ENCODE measurements around the gene F2R. TPM values are rescaled to one million over a fixed set of nuclear protein-coding genes. Genes with fewer than 3 reads are reported as not detected.
"Not testable (repeated sequence)": the region's sequence is repeated elsewhere in the genome, so short reads cannot be mapped to it uniquely, and the experiment has no call there.

Gene F2R
- total RNA-seq, 2 experiments from 2014 or later = 22.2 to 23.7 TPM

DNA sequence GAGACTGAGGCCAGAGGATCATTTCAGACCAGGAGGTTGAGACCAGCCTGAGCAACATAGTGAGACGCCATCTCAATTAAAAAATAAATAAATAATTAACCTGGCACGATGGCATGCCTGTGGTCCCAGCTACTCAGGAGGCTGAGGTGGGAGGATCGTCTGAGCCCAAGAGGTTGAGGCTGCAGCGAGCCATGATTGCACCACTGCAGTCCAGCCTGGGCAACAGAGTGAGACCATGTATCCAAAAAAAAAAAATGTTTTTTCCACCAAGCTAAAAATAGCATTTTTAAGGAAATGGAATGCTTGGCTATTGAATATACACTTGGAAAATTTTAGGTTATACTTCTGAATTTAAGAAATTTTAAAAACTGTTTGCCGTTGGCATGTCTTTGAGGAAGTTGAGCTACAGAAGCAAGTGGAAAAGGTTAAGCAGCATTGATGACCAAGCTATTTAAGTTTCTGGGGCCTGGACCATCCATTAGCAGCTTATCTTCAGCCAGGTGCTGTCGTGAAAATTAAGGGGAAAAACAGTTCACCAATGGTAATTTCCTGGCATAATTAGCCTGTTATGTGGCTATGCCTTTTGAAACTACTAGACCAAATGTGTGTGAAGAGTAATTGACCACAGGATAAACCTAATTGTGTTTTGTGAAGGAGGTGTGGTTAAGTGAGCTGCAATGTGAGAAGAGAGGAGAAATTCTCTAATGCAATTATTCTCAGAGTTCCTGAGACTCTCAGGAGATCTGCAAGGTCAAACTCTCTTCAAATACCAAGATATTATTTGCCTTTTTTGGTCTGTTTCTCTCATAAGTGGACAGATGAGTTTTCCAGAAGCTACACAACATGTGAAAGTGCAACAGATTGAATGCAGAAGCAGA lies 21.0 kb downstream of the F2R start:
- Mint-ChIP-seq H3K9me3 (no peaks in the 10 kb centered on the region), H3K27me3 (peaks cover 5% of the 10 kb centered on the region), H3K4me3 (peak overlapping the region; percentile 39), H3K27ac (peak overlapping the region; percentile 65), H3K4me1 (peaks cover 31% of the 10 kb centered on the region), H3K36me3 (peaks cover 3% of the 10 kb centered on the region)
- POLR2A ChIA-PET = no interaction called here
- ATAC-seq (ENCODE audit: low read depth) (no peak), DNase-seq (no peak)

DNA sequence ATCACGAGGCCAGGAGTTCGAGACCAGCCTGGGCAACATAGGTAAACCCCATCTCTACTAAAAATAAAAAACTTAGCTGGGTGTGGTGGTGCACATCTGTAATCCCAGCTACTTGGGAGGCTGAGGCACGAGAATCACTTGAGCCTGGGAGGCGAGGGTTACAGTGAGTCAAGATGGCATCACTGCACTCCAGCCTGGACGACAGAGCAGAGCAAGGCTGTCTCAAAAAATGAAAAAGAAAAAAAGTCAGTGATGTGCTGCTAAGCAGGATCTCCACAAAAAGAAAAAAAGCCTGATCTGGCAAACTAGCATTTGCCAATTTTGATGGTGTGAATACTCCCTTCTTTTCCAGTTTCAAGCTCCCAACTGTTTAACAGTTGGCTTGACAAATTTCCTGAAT lies 21.9 kb downstream of the F2R start:
- Mint-ChIP-seq H3K27ac (peak overlapping the region; percentile 94), H3K4me3 (peak overlapping the region; percentile 77), H3K4me1 (peaks cover 31% of the 10 kb centered on the region), H3K27me3 (peaks cover 5% of the 10 kb centered on the region), H3K9me3 (no peaks in the 10 kb centered on the region), H3K36me3 (peaks cover 3% of the 10 kb centered on the region)
- POLR2A ChIA-PET = interaction anchor here (1.7 to 2.3 kb wide), 2 partner anchors 21 to 37 kb away, joined by 5 to 9 read pairs; no protein-coding TSS in a partner anchor
- DNase-seq = no peak
- ATAC-seq (ENCODE audit: low read depth) = no peak

DNA sequence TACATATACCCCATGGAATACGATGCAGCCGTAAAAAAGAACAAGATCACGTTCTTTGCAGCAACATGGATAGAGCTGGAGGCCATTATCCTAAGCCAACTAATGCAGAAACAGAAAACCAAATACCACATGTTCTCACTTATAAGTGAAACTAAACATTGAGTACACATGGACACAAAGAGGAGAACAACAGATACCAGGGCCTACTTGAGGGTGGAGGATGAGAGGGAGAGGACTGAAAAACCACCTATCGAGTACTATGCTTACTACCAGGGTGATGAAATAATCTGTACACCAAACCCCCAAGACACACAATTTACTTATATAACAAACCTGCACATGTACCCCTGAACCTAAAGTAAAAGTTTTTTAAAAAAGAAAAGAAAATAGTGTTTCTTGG lies 25.6 kb downstream of the F2R start:
- H3K9me3 Mint-ChIP-seq; H3K27ac Mint-ChIP-seq; DNase-seq; H3K36me3 Mint-ChIP-seq; ATAC-seq (ENCODE audit: low read depth); H3K27me3 Mint-ChIP-seq; POLR2A ChIA-PET: not testable (repeated sequence)
- H3K4me1 Mint-ChIP-seq = peaks cover 26% of the 10 kb centered on the region
- H3K4me3 Mint-ChIP-seq = peak overlapping the region; percentile 18

DNA sequence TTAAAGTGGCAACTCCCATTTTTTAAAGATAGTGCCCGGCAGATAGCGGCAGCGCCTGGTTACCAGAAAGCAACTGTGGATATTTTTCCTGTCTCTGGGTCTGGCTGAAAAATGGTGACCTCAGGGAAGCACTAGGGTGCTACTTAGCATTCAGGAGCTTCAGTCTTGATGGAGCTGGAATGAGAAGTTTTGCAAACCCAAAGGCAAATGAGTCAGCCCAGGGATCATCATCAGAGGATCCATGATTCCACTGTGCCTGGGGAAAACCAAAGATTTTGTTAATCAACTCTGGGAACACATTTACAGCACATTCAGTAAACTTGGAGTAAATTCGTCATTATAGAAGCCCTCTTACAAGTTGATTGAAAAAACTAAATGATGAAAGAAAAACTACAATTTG lies 26.7 kb downstream of the F2R start:
- Mint-ChIP-seq H3K9me3 (no peaks in the 10 kb centered on the region), H3K36me3 (no peaks in the 10 kb centered on the region), H3K4me1 (peaks cover 21% of the 10 kb centered on the region), H3K27me3 (no peaks in the 10 kb centered on the region), H3K4me3 (no peak overlapping the region), H3K27ac (no peak overlapping the region)
- no peak for DNase-seq
- POLR2A ChIA-PET = no interaction called here
- no peak for ATAC-seq (ENCODE audit: low read depth)

DNA sequence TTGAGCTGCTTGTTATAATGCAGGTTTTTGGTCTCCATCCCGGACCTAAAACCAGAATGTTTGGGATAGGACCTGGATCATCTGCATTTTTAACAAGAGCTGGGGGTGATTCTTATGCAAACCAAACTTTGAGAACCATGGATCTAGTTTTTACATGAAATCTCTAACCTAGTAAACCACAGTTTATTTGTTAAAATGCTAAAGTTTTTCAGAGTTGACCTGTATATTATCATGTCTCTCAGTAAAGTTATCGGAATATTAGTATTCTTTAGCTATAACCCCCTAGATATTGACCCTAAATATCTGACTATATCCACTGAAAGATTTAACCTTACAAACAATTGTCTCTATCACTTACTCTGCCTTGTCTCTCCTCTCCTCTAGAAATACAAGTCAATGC lies 28.7 kb downstream of the F2R start:
- ATAC-seq (ENCODE audit: low read depth) (no peak), DNase-seq (no peak)
- POLR2A ChIA-PET = no interaction called here
- no peaks in the 10 kb centered on the region for H3K36me3 Mint-ChIP-seq
- H3K27ac Mint-ChIP-seq = no peak overlapping the region
- H3K4me1 Mint-ChIP-seq = peaks cover 9% of the 10 kb centered on the region
- H3K27me3 Mint-ChIP-seq = peaks cover 7% of the 10 kb centered on the region
- no peaks in the 10 kb centered on the region for H3K9me3 Mint-ChIP-seq
- no peak overlapping the region for H3K4me3 Mint-ChIP-seq

DNA sequence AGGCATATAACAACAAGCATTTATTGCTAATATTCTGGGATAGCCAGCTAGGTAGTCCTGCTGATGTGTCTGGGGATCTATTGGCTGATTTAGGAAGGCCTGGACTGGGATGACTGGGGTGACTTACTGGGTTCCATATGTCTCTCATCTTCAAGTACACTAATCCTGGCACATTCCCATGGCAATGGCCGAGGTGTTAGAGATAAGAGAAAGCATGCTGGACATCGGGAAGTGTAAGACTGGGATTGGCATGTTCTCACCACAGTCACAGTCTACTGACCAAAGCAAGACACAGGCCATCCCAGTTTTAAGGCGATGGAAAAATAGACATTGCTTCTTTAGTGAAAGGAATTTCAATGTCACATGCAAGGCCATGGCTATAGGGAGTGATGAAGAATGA lies 29.7 kb downstream of the F2R start:
- POLR2A ChIA-PET = no interaction called here
- H3K9me3 Mint-ChIP-seq = no peaks in the 10 kb centered on the region
- DNase-seq (no peak), ATAC-seq (ENCODE audit: low read depth) (no peak)
- peaks cover 14% of the 10 kb centered on the region for H3K27me3 Mint-ChIP-seq
- H3K36me3 Mint-ChIP-seq = no peaks in the 10 kb centered on the region
- H3K4me1 Mint-ChIP-seq = peaks cover 9% of the 10 kb centered on the region
- no peak overlapping the region for H3K27ac Mint-ChIP-seq
- H3K4me3 Mint-ChIP-seq = no peak overlapping the region

DNA sequence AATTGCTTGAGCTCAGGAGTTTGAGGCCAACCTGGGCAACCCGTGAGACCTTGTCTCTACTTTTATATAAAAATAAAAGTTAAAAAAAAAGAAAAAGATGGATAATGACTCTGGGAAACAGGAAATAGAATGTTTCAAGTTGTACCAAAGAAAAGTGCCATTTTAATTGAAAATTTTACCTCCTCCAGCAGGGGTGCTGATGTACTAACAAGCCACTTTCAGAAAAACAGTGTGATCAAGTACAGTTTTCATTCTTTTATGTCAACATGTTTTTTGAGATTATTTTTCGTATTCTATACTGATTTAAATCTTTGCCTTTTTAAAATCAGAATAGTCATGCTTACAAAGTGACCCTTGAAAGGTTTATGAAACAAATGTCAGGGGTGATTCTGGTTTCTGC lies 30.8 kb downstream of the F2R start:
- POLR2A ChIA-PET = no interaction called here
- H3K9me3 Mint-ChIP-seq = no peaks in the 10 kb centered on the region
- ATAC-seq (ENCODE audit: low read depth) = no peak
- no peak for DNase-seq
- H3K4me1 Mint-ChIP-seq = peaks cover 1% of the 10 kb centered on the region
- no peak overlapping the region for H3K27ac Mint-ChIP-seq
- H3K4me3 Mint-ChIP-seq = no peak overlapping the region
- peaks cover 15% of the 10 kb centered on the region for H3K27me3 Mint-ChIP-seq
- no peaks in the 10 kb centered on the region for H3K36me3 Mint-ChIP-seq

DNA sequence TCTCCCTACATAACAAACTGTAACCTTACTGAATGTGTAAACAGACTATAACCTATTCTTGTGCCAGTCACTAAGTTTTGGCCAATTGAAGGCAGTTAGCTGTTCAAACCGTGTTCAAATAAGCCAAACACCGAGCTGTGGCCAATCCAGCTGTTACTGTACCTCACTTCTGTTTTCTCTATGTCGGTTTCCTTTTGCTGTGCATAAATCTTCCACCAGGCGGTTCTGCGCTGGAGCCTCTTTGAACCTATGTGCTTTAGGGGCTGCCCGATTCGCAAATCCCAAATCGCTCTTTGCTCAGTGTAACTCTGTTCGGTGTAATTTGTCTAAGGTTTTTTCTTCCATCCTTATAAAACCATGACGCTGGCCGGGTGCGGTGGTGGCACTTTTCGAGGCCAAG lies 31.8 kb downstream of the F2R start:
- POLR2A ChIA-PET = no interaction called here
- DNase-seq (no peak), ATAC-seq (ENCODE audit: low read depth) (no peak)
- H3K36me3 Mint-ChIP-seq = no peaks in the 10 kb centered on the region
- peaks cover 1% of the 10 kb centered on the region for H3K4me1 Mint-ChIP-seq
- no peak overlapping the region for H3K27ac Mint-ChIP-seq
- H3K9me3 Mint-ChIP-seq = no peaks in the 10 kb centered on the region
- no peak overlapping the region for H3K4me3 Mint-ChIP-seq
- peaks cover 18% of the 10 kb centered on the region for H3K27me3 Mint-ChIP-seq

DNA sequence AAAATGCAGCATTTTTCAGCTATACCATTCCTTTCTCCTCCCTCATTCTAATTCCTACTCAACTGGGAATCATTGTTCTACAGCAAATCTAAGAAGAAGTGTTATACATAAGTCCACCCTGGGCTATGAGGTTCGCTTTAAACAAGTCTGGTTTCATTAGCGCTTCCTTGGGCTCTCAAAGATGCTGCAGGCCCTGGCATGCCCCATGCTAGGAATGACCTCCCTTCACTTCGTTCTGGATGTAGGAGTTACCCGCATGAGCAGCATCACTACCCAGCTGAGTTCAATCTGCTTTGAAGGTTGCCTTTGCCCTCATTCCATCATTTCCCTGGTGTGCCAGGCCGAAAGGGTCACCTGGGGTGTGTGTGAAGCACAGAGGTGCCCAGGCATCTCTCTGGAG lies 35.4 kb downstream of the F2R start:
- Mint-ChIP-seq H3K9me3 (no peaks in the 10 kb centered on the region), H3K4me3 (no peak overlapping the region), H3K27ac (no peak overlapping the region), H3K4me1 (peaks cover 1% of the 10 kb centered on the region), H3K36me3 (no peaks in the 10 kb centered on the region), H3K27me3 (peaks cover 25% of the 10 kb centered on the region)
- DNase-seq (no peak), ATAC-seq (ENCODE audit: low read depth) (no peak)
- POLR2A ChIA-PET = no interaction called here

DNA sequence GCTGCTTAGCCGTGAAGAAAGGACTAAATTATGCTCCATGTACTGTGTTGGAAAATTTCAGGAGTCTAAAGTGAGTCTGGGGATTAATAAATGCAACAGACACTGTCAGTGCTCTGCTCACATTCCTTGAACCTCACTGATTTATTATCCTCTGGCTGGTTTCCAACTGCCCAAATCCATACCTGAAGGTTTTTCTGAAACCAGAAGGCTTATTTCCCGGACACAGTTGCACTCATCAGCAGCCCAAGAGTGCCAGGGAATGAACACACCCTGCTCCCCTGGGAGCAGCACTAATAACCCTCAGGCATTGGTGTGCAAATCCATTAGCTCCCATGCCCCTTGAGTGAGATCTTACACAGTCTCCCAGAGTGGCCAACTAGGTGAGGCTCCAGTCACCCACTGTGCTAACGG lies 38.7 kb downstream of the F2R start:
- H3K27ac Mint-ChIP-seq = no peak overlapping the region
- H3K4me3 Mint-ChIP-seq = no peak overlapping the region
- H3K4me1 Mint-ChIP-seq = no peaks in the 10 kb centered on the region
- no peaks in the 10 kb centered on the region for H3K36me3 Mint-ChIP-seq
- POLR2A ChIA-PET = no interaction called here
- ATAC-seq (ENCODE audit: low read depth) = no peak
- H3K9me3 Mint-ChIP-seq = no peaks in the 10 kb centered on the region
- H3K27me3 Mint-ChIP-seq = peaks cover 23% of the 10 kb centered on the region
- DNase-seq = no peak

DNA sequence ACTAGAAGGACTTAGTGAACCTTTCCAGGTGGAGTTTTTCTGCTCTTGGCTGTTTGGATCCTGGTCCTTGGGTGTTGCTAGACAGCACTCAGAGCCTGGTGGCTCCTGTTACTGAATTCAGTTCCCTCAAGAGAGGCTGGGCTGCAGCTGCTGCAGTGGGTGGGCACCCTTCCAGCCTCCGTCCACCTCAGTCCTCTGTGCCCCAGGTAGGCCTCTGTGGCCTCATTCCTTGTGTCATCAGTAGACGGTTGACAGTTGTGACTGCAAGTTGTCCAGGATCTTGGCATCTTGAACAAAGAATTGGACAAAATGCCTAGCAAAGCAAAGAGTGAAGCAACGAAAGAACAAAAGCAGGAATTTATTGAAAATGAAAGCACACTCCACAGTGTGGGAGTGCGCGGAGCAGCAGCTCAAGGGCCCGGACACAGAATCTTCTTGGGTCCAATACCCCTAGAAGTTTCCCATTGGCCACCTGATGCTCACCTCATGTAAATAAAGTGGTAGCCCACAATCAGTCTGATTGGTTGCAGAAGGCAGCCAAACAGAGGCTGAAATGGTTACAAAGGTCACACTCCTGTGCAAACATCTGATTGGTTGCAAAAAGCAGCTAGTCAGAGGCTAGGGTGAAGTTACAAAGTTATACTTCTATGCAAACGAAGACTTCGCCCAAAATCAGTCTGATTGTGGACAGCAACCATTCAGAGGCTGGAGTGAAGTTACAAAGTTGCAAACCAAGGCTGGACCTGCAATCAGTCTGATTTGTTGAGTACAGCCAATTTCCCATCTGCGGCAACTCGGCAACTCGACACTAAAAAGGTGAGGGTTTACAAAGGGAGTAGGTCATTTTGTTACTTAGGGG lies 40.1 kb downstream of the F2R start:
- Mint-ChIP-seq H3K9me3 (no peaks in the 10 kb centered on the region), H3K27me3 (peaks cover 21% of the 10 kb centered on the region), H3K36me3 (no peaks in the 10 kb centered on the region), H3K4me3 (no peak overlapping the region), H3K4me1 (no peaks in the 10 kb centered on the region), H3K27ac (no peak overlapping the region)
- no peak for DNase-seq
- no peak for ATAC-seq (ENCODE audit: low read depth)
- POLR2A ChIA-PET = no interaction called here

DNA sequence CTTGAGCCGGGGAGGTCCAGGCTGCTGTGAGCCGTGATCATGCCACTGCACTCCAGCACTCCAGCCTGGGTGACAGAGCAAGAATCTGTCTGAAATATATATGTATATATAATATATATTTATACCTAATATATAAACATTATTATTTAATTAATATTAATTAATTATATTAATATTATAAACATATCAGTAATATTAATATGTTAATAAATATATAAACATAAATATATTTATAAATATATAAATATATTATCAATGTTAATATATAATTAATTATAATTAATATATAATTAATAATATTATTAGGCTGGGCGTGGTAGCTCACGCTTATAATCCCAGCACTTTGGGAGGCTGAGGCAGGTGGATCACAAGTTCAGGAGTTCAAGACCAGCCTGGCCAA lies 41.1 kb downstream of the F2R start:
- POLR2A ChIA-PET = no interaction called here
- H3K9me3 Mint-ChIP-seq = no peaks in the 10 kb centered on the region
- no peak for DNase-seq

DNA sequence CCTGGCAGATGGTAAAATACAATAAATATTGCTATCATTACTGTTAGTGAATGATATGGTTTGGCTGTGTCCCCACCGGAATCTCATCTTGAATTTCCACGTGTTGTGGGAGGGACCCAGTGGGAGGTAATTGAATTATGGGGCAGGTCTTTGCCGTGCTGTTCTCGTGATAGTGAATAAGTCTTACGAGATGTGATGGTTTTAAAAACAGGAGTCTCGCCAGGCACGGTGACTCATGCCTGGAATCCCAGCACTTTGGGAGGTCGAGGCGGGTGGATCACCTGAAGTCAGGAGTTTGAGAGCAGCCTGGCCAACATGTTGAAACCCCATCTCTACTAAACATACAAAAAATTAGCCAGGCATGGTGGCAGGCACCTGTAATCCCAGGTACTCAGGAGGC lies 45.2 kb downstream of the F2R start:
- POLR2A ChIA-PET; ATAC-seq (ENCODE audit: low read depth); H3K4me3 Mint-ChIP-seq; H3K27ac Mint-ChIP-seq; H3K4me1 Mint-ChIP-seq; H3K36me3 Mint-ChIP-seq; DNase-seq: not testable (repeated sequence)
- peaks cover 11% of the 10 kb centered on the region for H3K9me3 Mint-ChIP-seq
- H3K27me3 Mint-ChIP-seq = peaks cover 13% of the 10 kb centered on the region

More for the DNA sequence above, 41.1 kb downstream of the F2R start:
- no peak overlapping the region for H3K27ac Mint-ChIP-seq
- ATAC-seq (ENCODE audit: low read depth) = no peak
- H3K27me3 Mint-ChIP-seq = peaks cover 21% of the 10 kb centered on the region
- no peaks in the 10 kb centered on the region for H3K4me1 Mint-ChIP-seq
- no peak overlapping the region for H3K4me3 Mint-ChIP-seq
- H3K36me3 Mint-ChIP-seq = no peaks in the 10 kb centered on the region

DNA sequence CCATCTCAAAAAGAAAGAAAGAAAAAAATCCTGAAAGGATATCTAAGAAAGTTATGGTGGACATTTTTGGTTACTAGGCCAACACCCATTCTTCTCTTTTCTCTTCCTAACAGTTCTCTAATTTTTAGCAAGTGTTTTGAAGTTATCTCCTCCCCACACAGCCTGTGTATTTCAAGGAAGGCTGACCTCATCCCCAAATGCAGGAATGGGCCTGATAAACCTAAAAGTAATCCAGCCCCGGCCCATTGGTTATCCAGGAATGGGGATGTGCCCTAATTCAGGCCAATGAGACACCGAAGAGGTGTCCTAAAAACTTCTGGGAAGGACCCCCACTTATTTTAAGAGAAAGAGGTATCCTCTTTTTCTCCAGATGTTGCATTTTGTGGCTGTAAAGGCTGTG lies 46.6 kb downstream of the F2R start:
- Mint-ChIP-seq H3K4me3 (no peak overlapping the region), H3K27ac (no peak overlapping the region), H3K36me3 (peaks cover 6% of the 10 kb centered on the region), H3K27me3 (peaks cover 15% of the 10 kb centered on the region), H3K9me3 (peaks cover 11% of the 10 kb centered on the region), H3K4me1 (peaks cover 11% of the 10 kb centered on the region)
- DNase-seq = no peak
- no peak for ATAC-seq (ENCODE audit: low read depth)
- POLR2A ChIA-PET = interaction anchor here (1.1 to 1.2 kb wide), 2 partner anchors 23 to 47 kb away, joined by 3 to 9 read pairs; no protein-coding TSS in a partner anchor

Data from activated naive CD8-positive, alpha-beta T cell treated with anti-CD3 and anti-CD28 coated beads, Interleukin-2, amount 10 ng/mL, durations not matched to agents 7 days and 5 days (primary cell).